ENCODE results near the gene CYB561.

GRCh38 chr17:63423251-63423950 is 22.7 kb downstream of the CYB561 start:
- TF ChIP-seq CTCF (IDR thresholded peaks at IDR 0.05) (no peak), POLR2A (IDR thresholded peaks at IDR 0.05) (no peak)
